Omental fat pad (tissue), 4 donors: Measurements from ENCODE around the gene VWC2L. TPM values are rescaled to one million over a fixed set of nuclear protein-coding genes. Genes with fewer than 3 reads are reported as not detected.

Source experiments
- ATAC-seq: fragments of 150-250 bp; one replicate; pipeline ENCODE4 v1.9.1; 2016; ENCODE audit warnings: mild to moderate bottlenecking, moderate library complexity; ENCODE audit not compliant: low FRiP score
- DNase-seq: peaks from one replicate; pipeline ENCODE4 v3.0.0-alpha.2; 2019; ENCODE audit warnings: low spot score
- CTCF ChIP-seq, 3 donors: fragments of 450-650 bp; IDR thresholded peaks; one replicate each; pipeline ENCODE4 v1.5.1; 2016 to 2017; ENCODE audit warnings: antibody characterized with exemption in 3 of 3, mild to moderate bottlenecking in 3 of 3, moderate library complexity in 2 of 3
- total RNA-seq, 4 donors: library from RNA; depleted of rRNA; stranded (reverse); fragments of >200 nt; gene quantifications; one replicate each; pipeline ENCODE4 v1.1.0, GENCODE V29; 2016

Gene VWC2L
- total RNA-seq, 4 donors from 2014 or later = not detected

GRCh38 chr2:214542295-214542694 is 131.4 kb downstream of the VWC2L start:
- no peak for TF ChIP-seq CTCF (IDR thresholded peaks at IDR 0.05)
- no peak for ATAC-seq
- DNase-seq = no peak

GRCh38 chr2:214542866-214543265 is 132.0 kb downstream of the VWC2L start:
- DNase-seq (no peak), ATAC-seq (no peak)
- no peak for TF ChIP-seq CTCF (IDR thresholded peaks at IDR 0.05)

GRCh38 chr2:214543386-214543955 is 132.6 kb downstream of the VWC2L start:
- DNase-seq (no peak), ATAC-seq (no peak)
- TF ChIP-seq CTCF (IDR thresholded peaks at IDR 0.05) = no peak

GRCh38 chr2:214545898-214546542 is 135.2 kb downstream of the VWC2L start:
- TF ChIP-seq CTCF (IDR thresholded peaks at IDR 0.05) = no peak
- no peak for ATAC-seq
- no peak for DNase-seq

- no peak for DNase-seq
- ATAC-seq = no peak
- no peak for TF ChIP-seq CTCF (IDR thresholded peaks at IDR 0.05)
Observed at GRCh38 chr2:214547931-214548330, 137.1 kb downstream of the VWC2L start.

- ATAC-seq = no peak
- TF ChIP-seq CTCF (IDR thresholded peaks at IDR 0.05) = no peak
- no peak for DNase-seq
Observed at GRCh38 chr2:214549946-214550345, 139.1 kb downstream of the VWC2L start.

GRCh38 chr2:214550786-214551185 is 139.9 kb downstream of the VWC2L start:
- ATAC-seq (no peak), DNase-seq (no peak)
- TF ChIP-seq CTCF (IDR thresholded peaks at IDR 0.05) = no peak
